Brain microvascular endothelial cell (primary cell): ENCODE results near the gene KCNIP3.

ENCODE experiments used
- DNase-seq: peaks from one replicate; pipeline ENCODE4 v3.0.0-alpha.2; 2020
- H3K27ac ChIP-seq: fragments of 250-450 bp; sonication (Bioruptor Pico); 2 replicates; pipeline ENCODE4 v1.5.1; 2020; ENCODE audit warnings: mild to moderate bottlenecking, moderate library complexity
- H3K27me3 ChIP-seq: fragments of 250-450 bp; sonication (Bioruptor Pico); replicated peaks from 2 replicates; pipeline ENCODE4 v1.5.1; 2020; ENCODE audit warnings: mild to moderate bottlenecking
- H3K36me3 ChIP-seq: fragments of 250-450 bp; sonication (Bioruptor Pico); replicated peaks from 2 replicates; pipeline ENCODE4 v1.5.1; 2020; ENCODE audit warnings: mild to moderate bottlenecking
- H3K4me3 ChIP-seq: 2 replicates; pipeline ENCODE4 v1.5.1; 2011; ENCODE audit warnings: low read depth, mild to moderate bottlenecking, control low read depth, low read length, moderate library complexity
- CTCF ChIP-seq: IDR thresholded peaks from 2 replicates; pipeline ENCODE4 v1.5.1; 2011; ENCODE audit warnings: low read depth, mild to moderate bottlenecking, moderate library complexity, low read length, control low read depth, inconsistent platforms; ENCODE audit errors: missing control alignments
- in situ Hi-C: cut with HindIII; loops from 2 replicates; pipeline ENCODE4 v1.10.0; 2017; ENCODE audit warnings: low sequenced_read_pairs, low pct_ligation_motif_present

Gene KCNIP3

DNA sequence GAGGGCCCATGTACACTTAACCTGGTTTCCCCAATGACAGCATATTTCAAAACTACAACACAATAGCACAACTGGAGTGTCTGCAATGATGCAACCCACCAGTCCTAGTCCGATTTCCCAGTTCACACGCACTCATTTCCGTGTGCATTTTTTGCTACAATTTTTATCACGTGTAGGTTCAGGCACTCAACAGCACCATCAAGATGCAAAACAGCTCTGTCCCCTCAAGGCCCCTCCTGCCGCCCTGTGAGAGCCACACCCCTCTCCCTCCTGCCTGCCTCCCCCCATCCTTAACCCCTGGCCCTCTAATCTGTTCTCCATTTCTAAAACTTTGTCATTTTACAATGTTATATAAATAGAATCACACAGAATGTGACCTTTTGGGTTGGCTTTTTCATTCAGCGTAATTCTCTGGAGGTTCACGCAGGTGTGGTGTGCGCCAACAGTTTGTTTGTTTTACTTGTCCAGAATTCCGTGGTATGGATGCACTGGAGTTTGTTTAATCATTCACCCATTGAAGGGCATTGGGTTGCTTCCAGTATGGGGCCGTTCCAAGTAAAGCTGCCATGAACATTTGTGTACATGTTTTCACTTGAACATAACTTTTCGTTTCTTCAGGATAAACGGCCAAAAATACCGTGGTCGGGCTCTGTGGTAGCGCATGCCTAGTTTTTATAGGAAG is 8.4 kb downstream of the KCNIP3 start:
- H3K27ac ChIP-seq = no peak overlapping the region
- H3K27me3 ChIP-seq = no peaks in the 10 kb centered on the region
- H3K4me3 ChIP-seq = no peak overlapping the region
- in situ Hi-C loops = no loop called here
- DNase-seq = no peak
- TF ChIP-seq CTCF = no peak
- H3K36me3 ChIP-seq = no peaks in the 10 kb centered on the region

- Histone ChIP-seq H3K27ac (no peak overlapping the region), H3K36me3 (no peaks in the 10 kb centered on the region), H3K27me3 (no peaks in the 10 kb centered on the region), H3K4me3 (no peak overlapping the region)
- no peak for TF ChIP-seq CTCF
- no peak for DNase-seq
- in situ Hi-C loops = no loop called here
These were observed 9.3 kb downstream of the KCNIP3 start for GRCh38 chr2:95306336-95306895.

DNA sequence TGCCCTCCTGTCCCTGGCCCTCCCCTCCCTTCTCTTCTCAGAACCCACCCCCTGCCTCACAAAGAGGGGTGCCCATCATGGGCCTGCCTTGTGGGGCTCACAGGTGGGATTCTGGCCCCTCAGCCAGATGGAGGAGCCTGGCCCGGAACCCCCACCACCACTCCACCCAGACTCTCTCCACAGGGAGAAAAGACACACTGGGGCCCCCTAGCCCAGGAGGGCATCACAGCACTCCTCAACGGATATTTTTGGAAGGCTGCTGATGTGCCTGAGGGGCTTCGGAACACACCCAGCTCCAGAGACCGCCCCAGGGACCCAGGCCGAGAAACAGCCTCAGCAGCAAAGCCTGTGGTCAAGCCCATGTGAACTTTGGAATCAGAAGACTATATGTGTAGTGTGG is 9.9 kb downstream of the KCNIP3 start:
- Histone ChIP-seq H3K4me3 (no peak overlapping the region), H3K36me3 (no peaks in the 10 kb centered on the region), H3K27ac (no peak overlapping the region), H3K27me3 (no peaks in the 10 kb centered on the region)
- in situ Hi-C loops = no loop called here
- no peak for DNase-seq
- TF ChIP-seq CTCF = no peak

DNA sequence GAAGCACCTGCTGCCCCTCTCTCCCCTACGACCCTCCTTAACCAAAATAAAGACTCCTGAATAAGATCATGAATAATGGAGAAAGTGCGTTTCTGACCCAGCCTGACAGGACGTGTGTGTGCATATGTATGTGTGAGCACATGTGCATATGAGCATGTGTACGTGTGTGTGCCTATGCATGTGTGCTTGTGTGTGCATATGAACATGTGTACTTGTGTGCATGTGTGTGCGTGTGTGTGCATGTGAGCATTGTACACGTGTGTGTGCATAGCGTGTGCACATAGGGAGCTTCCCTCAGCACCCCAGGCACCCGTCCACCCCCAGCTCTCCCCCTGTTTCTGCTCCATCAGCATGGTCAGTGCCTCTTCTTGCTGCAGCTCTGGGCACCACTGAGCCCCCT is 10.7 kb downstream of the KCNIP3 start:
- H3K27ac ChIP-seq = no peak overlapping the region
- H3K4me3 ChIP-seq = no peak overlapping the region
- in situ Hi-C loops = no loop called here
- no peak for DNase-seq
- TF ChIP-seq CTCF = no peak
- no peaks in the 10 kb centered on the region for H3K27me3 ChIP-seq
- no peaks in the 10 kb centered on the region for H3K36me3 ChIP-seq

- no peak for DNase-seq
- H3K27me3 ChIP-seq = no peaks in the 10 kb centered on the region
- in situ Hi-C loops = no loop called here
- H3K27ac ChIP-seq = no peak overlapping the region
- no peaks in the 10 kb centered on the region for H3K36me3 ChIP-seq
- no peak for TF ChIP-seq CTCF
- H3K4me3 ChIP-seq = no peak overlapping the region
These were observed 11.4 kb downstream of the KCNIP3 start for GRCh38 chr2:95308426-95308990.
